ENCODE data around the gene RNF128.
A peak's percentile ranks its signal among the peaks of the same experiment; 100 is the strongest.
"Not testable (repeated sequence)": the region's sequence is repeated elsewhere in the genome, so short reads cannot be mapped to it uniquely, and the experiment has no call there.

The RNF128 gene

DNA sequence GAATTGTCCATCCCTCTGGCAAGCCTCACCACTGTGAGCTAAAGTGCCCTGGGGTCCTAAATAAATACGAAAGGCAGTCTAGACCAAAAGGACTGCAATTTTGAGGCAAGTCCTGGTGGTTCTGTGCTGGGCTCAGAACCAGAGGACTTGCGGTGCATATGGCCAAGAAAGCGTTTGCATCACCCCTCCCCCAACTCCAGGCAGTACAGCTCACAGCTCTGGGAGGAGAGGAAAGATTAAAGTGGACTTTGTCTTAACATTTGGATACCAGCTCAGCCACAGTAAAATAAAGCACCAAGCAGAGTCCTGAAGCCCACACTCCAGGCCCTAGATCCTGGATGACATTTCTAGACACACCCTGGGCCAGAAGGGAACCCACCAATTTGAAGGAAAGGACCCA, 24.9 kb downstream of the RNF128 start:
- no peak for DNase-seq (ENCODE audit: low spot score)

DNA sequence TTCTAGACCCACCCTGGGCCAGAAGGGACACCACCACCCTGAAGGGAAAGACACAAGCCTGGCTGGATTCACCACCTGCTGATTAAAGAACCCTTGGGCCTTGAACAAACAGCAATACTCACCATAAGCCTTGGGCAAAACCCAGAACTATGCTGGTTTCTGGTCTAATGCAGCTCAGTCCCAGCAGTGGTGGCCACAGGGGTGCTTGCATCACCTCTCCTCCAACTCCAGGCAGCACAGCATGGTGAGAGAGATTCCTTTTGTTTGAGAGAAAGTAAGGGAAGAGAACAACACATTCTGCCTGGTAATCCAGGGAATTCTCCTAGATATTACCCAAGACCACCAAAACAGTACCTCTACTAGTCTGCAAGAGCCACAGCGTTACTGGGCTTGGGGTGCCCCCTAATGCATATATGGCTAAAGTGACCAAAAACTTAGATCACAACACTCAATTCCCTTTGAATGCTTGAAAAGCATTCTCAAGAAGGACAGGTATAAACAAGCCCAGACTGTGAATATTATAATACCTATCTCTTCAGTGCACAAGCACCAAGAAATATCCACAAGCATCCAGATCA, 25.7 kb downstream of the RNF128 start:
- no peak for DNase-seq (ENCODE audit: low spot score)

DNA sequence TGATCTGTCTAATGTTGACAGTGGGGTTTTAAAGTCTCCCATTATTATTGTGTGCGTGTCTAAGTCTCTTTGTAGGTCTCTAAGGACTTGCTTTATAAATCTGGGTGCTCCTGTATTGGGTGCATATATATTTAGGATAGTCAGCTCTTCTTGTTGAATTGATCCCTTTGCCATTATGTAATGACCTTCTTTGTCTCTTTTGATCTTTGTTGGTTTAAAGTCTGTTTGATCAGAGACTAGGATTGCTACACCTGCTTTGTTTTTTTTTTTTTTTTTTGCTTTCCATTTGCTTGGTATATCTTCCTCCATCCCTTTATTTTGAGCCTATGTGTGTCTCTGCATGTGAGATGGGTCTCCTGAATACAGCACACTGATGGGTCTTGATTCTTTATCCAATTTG, 42.8 kb downstream of the RNF128 start:
- DNase-seq (ENCODE audit: low spot score), result not testable (repeated sequence)

DNA sequence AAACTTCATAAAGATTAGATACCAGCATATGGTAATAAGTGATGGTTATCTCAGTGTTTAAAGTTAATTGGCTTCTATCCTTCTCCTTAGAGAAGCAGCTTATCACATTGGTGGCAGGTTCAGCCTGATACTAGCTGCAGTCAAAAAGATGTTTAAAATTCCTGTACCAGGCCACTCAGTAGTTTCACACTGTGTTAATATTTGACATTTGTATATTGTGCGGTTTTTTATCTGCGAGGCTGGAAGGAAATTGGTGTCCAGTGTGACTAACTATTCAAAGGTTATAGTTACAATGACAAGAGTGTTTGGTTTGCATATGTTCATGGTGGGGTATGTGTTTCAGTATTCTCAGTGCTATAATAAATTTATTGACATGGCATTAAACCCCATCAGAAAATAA, 48.5 kb downstream of the RNF128 start:
- no peak for DNase-seq (ENCODE audit: low spot score)

DNA sequence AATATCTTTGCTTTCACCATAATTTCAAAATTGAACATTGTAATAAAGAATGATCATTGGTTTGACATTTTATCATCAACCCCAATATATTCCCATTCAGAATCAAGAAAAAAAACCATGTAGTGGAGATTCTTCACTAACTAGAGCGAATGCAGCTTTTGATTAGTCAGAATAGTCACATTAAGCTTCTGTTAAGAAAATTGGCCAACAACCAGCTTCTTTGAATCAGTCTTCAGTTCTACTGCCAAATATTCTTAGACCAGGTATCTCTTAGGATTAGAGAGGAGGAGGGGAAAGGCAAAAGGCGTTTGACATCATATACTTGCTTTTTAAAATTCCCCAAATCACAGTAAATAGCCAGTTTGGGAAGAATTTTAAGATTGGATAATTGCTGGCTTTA, 53.8 kb downstream of the RNF128 start:
- no peak for DNase-seq (ENCODE audit: low spot score)

DNA sequence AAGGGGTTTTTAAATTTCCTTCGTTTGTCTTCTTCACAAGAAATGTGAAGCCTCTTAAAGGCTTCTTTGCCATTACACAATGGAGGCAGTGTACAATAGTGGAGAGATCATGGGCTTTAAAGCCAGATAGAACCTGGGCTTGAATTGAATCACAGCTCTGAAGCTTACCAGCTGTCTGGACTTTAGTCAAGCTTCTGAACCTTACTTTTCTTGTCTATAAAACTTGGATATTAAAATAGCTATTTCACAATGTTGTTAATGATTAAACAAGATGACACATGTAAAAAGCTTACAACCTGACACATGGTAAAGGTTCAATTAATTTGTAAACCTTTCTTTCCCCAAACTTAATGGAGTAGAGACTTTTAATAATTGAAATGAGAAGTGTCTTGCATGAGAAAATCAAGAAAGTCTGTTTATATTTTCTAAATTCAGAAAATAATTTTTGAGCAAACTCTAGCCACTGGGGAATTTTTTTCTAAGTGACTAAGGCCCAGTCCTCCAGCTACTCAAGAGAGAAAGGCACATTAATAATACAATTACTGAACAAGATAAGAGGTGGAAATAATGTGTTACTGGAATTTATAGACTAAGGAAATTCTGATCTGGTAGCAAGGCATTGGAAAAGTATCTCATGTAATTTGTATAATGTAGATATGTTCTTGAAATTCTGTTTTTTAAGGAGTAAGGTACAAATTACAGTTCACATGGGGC, 54.3 kb downstream of the RNF128 start:
- DNase-seq (ENCODE audit: low spot score), result no peak

DNA sequence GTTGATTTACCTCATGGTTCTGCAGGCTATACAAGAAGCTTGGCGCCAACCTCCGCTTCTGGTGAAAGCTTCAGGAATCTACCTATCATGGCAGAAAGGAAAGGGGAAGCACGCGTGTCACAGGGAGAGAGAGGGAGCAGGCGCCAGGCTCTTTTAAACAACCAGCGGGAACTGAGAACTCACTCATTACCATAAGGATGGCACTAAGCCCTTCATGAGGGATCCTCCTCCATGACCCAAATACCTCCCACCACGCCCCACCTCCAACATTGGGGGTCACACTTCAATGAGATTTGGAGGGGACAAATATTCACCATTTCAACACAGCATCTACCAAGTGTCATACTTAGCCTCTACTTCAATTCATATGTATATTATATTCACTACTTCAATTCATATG, 57.2 kb downstream of the RNF128 start:
- DNase-seq (ENCODE audit: low spot score), result no peak

DNA sequence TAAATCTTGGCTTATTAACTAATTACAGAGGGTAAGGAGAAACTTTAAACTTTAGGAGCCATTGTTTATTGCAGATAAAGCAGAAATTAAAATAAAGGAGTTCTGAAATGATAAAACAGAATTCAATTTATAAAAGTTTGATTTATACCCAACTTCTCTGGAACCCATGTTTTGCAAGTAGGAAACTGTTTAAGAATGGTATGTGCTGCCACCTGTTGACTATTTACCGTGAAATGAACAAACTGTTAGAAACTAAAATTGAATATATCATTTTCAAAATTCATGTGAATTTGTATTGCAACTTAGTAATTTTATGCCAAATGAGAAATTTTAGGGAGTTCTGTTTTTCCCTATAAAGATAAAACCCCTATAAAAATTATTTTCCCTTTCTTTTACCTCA, 65.0 kb downstream of the RNF128 start:
- peak; percentile 22 for DNase-seq (ENCODE audit: low spot score)

DNA sequence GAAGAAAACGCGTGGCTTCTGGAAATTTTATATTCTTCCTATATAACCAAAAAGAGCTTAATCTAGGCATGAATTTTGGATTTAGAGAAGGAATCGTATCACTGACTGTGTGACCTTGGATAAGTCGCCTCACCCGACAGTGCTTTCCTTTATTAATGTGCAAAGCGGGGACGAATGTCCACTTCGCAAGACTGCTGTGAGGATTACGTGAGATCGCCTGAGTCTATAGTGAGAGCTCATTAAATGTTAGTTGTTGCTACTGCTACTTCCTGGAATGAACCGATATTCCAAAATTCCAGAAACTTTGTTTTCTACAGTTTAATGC, 75.5 kb downstream of the RNF128 start:
- DNase-seq (ENCODE audit: low spot score), result no peak

DNA sequence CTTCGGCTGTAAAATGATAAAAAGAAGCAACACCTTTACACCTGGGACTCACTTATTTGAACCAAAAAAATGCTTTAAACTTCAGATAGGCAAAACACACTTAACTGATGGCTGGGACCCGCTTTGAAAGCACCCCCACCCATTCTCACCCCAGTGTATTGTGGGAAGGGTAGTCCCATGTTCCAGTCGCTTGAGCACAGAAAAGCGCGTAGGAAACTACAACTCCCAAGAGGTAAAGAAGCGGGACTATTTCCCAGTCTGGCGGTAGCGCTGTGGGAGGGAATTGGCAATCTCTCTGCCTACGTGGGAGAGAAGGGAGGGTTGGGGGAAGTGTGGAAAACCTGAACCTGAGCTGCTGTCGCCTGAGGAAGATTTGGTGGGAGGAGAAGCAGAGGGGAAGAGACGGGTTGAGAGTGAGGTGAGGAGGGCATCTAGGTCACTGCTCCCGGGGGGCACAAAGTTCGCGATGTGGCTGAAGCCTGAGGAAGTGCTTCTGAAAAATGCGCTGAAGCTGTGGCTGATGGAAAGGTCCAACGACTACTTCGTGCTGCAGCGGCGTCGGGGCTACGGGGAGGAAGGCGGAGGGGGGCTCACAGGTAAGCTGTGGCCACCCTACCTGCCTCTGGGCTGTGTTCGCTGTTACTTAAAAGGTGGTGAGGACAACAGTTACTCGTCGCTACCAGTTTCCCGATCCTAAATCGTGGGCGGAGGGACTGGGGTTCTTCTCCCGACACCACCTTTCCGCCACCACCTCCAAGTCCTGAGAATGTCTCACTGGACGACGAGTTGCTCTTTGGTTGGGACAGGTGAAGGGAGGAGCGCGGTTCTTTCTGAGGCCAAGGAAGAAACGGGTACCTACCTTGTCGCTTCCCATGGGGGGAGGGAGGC, 76.1 kb downstream of the RNF128 start, which contains the start of gene TBC1D8B:
TBC1D8B (plus strand) TSS at position 286 of the 888 bp plus-strand sequence; CDS start at position 467, 181 bp downstream.
- peak; percentile 39 for DNase-seq (ENCODE audit: low spot score)

DNA sequence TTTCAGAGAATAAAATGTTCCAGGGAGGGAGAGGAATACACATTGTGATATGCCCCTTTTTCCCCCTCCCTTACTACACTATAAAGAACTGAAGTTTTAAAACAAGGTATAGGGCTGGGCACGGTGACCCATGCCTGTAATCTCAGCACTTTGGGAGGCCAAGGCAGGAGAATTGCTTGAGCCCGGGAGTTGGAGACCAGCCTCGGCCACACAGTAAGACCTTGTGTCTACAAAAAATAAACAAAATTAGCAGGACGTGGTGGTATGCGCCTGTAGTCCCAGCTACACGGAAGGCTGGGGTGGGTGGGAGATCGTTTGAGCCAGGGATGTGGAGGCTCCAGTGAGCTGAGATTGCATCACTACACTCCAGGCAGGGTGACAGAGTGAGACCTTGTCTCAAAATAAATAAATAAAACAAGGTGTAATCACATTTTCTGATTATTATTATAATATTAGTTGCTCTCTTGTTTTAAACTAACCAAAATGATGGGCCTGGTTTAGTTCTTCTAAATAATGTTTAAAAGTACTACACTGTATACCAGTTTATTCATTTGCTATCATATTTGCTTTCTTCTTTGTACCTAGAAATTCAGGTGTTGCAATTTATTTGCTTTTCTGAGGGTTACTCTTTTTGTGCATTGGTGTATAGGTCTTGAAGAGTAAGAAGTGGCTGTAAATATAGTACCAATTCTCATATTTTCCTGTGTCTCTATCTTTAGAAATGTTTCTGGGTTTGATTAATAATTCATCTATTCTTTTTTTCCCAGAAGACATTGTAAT, 84.8 kb downstream of the RNF128 start:
- DNase-seq (ENCODE audit: low spot score), result no peak

DNA sequence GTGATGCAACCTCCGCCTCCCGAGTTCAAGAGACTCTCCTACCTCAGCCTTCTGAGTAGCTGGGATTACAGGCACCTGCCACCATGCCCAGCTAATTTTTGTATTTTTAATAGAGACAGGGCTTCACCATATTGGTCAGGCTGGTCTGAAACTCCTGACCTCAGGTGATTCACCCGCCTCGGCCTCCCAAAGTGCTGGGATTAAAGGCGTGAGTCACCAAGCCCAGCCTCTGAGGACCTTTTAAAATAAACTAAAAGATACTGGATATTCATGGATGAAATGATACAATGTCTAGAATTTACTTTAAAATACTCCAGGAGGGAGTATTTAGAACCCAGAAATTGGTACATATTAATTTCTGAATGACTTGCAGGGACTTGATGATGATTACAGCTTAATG, 86.4 kb downstream of the RNF128 start:
- not testable (repeated sequence) for DNase-seq (ENCODE audit: low spot score)

DNA sequence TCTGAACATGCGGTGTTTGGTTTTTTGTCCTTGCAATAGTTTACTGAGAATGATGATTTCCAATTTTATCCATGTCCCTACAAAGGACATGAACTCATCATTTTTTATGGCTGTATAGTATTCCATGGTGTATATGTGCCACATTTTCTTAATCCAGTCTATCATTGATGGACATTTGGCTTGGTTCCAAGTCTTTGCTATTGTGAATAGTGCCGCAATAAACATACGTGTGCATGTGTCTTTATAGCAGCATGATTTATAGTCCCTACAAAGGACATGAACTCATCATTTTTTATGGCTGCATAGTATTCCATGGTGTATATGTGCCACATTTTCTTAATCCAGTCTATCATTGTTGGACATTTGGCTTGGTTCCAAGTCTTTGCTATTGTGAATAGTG, 87.6 kb downstream of the RNF128 start:
- DNase-seq (ENCODE audit: low spot score), result not testable (repeated sequence)

Measured in NAMALWA (cell line).